Fibroblast of pulmonary artery (primary cell): ENCODE data around the gene MANSC1.

Experiments used
- DNase-seq: peaks from one replicate; pipeline ENCODE4 v3.0.0-alpha.2; 2010; ENCODE audit warnings: low read depth
- H3K4me3 ChIP-seq: replicated peaks from 2 replicates; pipeline ENCODE4 v1.5.1; 2011; ENCODE audit warnings: low read depth, mild to moderate bottlenecking, control low read depth, low read length, moderate library complexity
- TF ChIP-seq, protein P1 (sequence below): IDR thresholded peaks from 2 replicates; pipeline ENCODE4 v1.5.1; 2011; ENCODE audit warnings: mild to moderate bottlenecking, control low read depth, low read length, inconsistent platforms; ENCODE audit errors: missing control alignments

MANSC1 gene

DNA sequence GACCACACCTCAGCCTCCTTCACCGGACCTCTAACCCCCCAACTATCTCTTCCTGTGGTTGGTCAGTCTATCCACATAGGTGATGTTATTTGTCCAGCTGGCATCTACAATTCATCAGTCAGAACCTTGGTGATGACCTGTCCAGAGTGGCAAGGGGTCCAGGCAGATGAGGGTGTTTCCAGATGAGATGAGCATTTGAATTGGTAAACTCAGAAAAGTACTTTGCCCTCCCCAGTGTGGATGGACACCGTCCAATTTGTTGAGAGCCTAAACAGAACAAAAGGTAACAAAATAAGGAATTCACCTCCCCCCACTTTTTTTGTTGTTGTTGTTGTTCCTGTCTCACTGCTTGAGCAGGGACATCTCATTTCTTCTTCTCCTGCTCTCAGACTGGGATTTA, 48.9 kb downstream of the MANSC1 start:
- no peak for DNase-seq

DNA sequence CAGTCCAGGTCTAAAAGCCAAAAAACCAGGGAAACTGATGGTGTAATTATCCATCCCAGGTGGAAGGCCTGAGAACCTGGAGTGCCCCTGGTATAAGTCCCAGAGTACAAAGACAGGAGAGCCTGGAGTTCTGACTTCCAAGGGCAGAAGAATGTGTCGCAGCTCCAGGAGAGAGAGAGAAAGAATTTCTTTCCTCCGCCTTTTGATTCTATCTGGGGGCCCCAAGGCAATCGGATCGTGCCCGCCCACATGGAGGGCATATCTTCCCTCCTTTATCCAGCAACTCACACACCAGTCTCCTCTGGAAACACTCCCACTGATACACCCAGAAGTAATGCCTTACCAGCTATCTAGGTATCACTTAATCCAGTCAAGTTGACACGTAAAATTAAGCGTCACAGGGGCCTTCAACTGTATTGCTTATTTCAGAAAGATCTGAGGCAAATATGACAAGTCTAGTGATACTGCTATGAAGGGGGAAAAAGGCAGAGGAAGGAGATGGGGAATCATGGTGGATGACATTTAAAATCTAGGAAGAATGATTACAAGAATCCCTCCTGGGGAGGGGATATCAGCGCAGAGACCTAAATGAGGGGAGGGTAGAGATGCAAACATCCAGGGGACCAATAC, 52.7 kb downstream of the MANSC1 start:
- no peak overlapping the region for H3K4me3 ChIP-seq
- DNase-seq = no peak
- TF ChIP-seq, protein P1, sequence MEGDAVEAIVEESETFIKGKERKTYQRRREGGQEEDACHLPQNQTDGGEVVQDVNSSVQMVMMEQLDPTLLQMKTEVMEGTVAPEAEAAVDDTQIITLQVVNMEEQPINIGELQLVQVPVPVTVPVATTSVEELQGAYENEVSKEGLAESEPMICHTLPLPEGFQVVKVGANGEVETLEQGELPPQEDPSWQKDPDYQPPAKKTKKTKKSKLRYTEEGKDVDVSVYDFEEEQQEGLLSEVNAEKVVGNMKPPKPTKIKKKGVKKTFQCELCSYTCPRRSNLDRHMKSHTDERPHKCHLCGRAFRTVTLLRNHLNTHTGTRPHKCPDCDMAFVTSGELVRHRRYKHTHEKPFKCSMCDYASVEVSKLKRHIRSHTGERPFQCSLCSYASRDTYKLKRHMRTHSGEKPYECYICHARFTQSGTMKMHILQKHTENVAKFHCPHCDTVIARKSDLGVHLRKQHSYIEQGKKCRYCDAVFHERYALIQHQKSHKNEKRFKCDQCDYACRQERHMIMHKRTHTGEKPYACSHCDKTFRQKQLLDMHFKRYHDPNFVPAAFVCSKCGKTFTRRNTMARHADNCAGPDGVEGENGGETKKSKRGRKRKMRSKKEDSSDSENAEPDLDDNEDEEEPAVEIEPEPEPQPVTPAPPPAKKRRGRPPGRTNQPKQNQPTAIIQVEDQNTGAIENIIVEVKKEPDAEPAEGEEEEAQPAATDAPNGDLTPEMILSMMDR = no peak

More for the DNA sequence above, 48.9 kb downstream of the MANSC1 start:
- TF ChIP-seq, protein P1 = no peak
- H3K4me3 ChIP-seq = no peak overlapping the region

DNA sequence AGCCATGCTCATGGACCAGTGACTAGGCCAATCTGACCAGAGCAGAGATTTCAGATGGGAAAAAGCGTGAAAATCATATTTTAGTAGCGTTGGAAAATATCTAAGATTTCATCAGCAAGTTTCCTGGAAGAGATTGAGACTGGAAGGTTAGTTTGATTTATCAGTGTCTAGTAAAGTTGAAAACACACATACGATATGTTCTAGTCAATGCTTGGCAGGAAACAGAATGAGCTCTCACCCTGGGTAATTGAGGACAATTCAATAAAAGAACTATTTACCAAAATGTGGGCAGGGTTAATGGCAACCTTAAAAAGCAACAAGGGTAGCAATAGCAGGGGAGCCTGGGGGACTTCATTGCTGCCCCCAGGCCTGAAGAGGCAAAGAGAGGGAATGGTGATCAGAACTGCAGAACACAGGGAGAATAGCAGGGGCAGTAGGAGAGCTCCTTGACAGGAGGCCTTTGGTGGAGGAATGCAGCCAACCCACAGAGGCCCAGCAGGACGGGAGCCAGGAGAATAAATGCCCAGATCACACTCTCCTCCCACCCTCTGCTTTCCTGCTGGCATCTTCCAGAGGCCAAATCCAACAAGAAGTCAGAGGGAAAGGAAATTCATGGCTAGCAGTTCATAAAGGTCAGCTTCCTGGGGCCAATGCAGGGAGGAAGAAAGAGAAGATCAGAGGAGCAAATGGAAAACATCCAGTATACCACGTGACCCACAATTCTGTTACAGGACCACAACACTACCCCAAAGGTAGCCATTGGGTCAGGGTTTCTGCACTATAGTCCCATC, 55.6 kb downstream of the MANSC1 start:
- peak; percentile 58 for DNase-seq
- TF ChIP-seq, protein P1 = no peak
- H3K4me3 ChIP-seq = no peak overlapping the region

DNA sequence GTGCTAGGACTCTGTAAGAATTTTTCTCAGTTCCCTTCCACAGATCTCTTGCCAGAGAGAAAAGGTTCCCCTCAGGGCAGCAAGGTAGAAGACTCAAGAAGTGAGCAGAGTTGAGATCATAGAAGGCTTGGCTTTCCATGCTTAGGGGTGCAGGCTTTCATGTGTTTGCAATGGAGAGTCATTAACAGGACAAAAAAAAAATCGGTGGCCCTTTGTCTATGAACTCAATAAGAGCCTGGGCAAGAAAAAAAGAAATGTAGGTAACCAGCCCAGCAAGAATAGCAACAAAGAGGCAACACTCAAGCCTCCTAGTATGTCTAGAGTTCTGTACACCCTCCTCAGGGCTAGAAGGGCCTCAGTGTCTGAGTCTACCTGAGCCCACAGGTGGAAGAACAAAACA, 59.8 kb downstream of the MANSC1 start:
- no peak for DNase-seq
- H3K4me3 ChIP-seq = no peak overlapping the region
- TF ChIP-seq, protein P1 = no peak

DNA sequence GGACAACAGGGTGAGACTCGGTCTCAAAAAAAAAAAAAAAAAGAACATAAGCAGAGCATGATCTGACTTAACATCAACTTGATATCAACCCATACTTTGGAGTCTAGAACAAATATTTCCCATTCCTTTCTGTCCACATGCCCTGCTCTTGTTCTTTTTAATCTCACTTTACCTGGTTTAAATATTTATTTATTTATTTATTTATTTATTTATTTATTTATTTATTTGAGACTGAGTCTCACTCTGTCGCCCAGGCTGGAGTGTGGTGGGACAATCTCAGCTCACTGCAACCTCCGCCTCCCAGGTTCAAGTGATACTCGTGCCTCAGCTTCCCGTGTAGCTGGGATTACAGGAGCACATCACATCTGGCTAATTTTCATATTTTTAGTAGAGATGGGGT, 63.6 kb downstream of the MANSC1 start:
- DNase-seq = no peak
- TF ChIP-seq, protein P1 = no peak
- no peak overlapping the region for H3K4me3 ChIP-seq

DNA sequence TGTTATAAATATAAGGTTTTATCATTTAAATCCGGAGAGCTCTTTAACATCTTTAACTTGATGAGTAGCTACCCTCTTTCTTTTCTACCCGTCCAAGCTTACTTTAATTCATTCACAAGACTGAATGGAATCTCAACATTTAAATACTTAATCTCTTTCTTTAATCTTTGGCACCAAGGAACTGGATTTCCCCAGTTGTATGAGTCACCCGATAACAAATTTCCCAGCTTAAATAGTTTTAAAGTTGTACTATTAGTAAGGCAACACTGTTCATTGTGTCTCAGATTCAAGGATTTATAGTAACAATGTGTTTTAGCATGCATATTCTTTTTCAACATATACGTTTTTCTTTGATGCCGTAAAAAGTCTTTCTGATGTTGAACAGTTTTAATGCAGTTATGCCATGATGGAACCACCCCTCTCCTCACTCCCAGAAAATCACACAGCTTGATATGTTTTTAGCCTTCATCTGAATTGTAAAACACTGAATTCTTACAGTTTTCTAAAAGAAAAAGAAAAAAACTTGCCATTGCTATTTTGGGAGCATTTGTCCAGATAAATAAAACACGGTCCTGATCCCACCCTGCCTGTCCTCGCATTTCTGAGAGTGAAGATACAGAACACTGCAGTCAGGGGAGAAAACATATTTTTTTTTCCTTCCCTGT, 67.1 kb downstream of the MANSC1 start:
- TF ChIP-seq, protein P1 = no peak
- DNase-seq = peak; percentile 80

More for the DNA sequence above, 67.1 kb downstream of the MANSC1 start:
- no peak overlapping the region for H3K4me3 ChIP-seq
